NCI-H345 treated with DMSO at 0.1 percent for 48 hours (cell line): ENCODE data around the gene KDM1A.

Experiments
- DNase-seq: peaks from one replicate; lab custom pipeline; 2025; ENCODE audit not compliant: unreplicated experiment; lab: John Stamatoyannopoulos, UW

KDM1A gene

DNA sequence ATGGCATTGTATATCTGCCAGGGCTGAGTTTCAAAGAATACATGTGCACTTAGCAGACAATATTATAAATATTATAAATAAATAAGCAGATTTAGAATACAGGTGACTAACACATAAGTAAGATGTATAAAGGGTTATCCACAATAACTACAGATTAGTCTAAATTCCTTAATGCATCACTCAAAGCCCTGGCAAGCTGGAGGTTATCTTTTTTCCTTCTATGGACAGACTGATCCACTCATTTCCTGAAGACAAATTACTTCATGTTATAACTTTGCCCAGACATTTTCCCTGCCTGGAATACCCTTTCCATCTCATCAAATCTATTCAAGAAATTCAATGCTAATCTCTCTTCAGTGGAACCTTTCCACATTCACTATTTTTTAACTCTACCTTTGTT, 110.6 kb downstream of the KDM1A start:
- DNase-seq, result no peak

DNA sequence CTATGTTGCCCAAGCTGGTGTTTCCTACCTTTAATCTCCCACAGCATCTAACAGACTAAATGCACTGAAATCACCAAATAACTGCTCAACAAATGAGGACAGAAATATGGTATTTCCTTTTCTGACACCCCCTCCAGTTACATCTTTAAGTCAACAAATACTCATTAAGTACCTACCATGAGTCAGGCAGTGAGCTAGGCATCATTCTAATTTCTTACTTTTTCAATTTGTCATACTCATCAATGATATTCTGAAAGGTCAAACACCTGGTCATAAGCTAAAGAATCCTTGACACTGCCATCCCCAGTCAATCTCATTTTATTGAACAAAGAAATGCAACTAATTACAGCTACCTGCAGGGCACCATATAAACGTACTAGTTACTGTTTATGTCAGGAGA, 112.8 kb downstream of the KDM1A start:
- DNase-seq, result no peak
